ENCODE results near the gene SYNPO2.
"Not testable (repeated sequence)": the region's sequence is repeated elsewhere in the genome, so short reads cannot be mapped to it uniquely, and the experiment has no call there.

SYNPO2 gene

DNA sequence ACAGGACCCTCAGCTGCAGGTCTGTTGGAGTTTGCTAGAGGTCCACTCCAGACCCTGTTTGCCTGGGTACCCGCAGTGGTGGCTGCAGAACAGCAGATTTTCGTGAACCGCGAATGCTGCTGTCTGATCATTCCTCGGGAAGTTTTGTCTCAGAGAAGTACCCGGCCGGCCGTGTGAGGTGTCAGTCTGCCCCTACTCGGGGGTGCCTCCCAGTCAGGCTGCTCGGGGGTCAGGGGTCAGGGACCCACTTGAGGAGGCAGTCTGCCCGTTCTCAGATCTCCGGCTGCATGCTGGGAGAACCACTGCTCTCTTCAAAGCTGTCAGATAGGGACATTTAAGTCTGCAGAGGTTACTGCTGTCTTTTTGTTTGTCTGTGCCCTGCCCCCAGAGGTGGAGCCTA lies 178.5 kb downstream of the SYNPO2 start:
- not testable (repeated sequence) for H3K27me3 Mint-ChIP-seq

DNA sequence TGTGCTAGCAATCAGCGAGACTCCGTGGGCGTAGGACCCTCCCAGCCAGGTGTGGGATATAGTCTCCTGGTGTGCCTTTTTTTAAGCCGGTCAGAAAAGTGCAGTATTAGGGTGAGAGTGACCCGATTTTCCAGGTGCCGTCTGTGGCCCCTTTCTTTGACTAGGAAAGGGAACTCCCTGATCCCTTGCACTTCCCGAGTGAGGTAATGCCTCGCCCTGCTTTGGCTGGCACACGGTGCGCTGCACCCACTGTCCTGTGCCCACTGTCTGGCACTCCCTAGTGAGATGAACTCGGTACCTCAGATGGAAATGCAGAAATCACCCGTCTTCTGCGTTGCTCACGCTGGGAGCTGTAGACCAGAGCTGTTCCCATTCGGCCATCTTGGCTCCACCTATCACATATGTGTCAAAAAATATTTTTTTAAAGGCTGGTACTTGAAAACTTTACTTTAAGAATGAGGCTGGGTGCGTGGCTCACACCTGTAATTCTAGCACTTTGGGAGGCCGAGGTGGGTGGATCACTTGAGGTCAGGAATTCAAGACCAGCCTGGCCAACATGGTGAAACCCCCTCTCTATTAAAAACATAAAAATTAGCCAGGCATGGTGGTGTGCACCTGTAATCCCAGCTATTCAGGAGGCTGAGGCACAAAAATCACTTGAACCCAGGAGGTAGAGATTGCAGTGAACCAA lies 179.2 kb downstream of the SYNPO2 start:
- CTCF ChIA-PET, H3K27me3 Mint-ChIP-seq, H3K9me3 Mint-ChIP-seq, H3K27ac Mint-ChIP-seq, DNase-seq, H3K4me3 Mint-ChIP-seq, H3K36me3 Mint-ChIP-seq, H3K4me1 Mint-ChIP-seq: not testable (repeated sequence)

More for the DNA sequence above, 178.5 kb downstream of the SYNPO2 start:
- H3K4me3 Mint-ChIP-seq, DNase-seq, CTCF ChIA-PET, H3K4me1 Mint-ChIP-seq, H3K36me3 Mint-ChIP-seq, H3K27ac Mint-ChIP-seq, H3K9me3 Mint-ChIP-seq: not testable (repeated sequence)

DNA sequence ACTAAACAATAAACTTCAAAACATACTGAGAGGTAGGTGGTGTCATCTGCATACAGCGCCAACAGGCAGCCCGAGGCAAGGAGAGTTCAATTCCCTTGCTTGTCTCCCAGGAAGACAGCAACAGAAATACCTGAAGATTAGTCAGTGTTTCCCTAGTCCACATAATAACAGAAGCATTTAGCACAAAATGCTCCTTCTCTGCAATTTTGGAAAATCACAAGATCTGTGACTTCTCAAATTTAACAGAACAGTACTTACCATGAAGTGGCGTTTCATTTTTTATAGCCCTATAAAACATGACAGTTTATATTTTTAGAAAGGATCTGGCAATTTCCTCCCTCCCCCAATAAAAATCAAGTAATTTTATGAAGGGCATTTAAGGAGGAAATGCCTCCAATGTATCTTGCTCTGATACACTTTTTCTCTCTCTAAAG lies 179.9 kb downstream of the SYNPO2 start:
- H3K4me3 Mint-ChIP-seq = no peak overlapping the region
- no peaks in the 10 kb centered on the region for H3K27me3 Mint-ChIP-seq
- peaks cover 2% of the 10 kb centered on the region for H3K9me3 Mint-ChIP-seq
- no peaks in the 10 kb centered on the region for H3K4me1 Mint-ChIP-seq
- no peak for DNase-seq
- H3K36me3 Mint-ChIP-seq = no peaks in the 10 kb centered on the region
- CTCF ChIA-PET = no interaction called here
- H3K27ac Mint-ChIP-seq = no peak overlapping the region

GRCh38 chr4:119070301-119070700 lies 181.6 kb downstream of the SYNPO2 start:
- DNase-seq = no peak
- CTCF ChIA-PET = no interaction called here
- H3K9me3 Mint-ChIP-seq = peaks cover 2% of the 10 kb centered on the region

GRCh38 chr4:119080721-119081541 lies 192.3 kb downstream of the SYNPO2 start:
- H3K27ac Mint-ChIP-seq = no peak overlapping the region
- H3K9me3 Mint-ChIP-seq = no peaks in the 10 kb centered on the region
- no peaks in the 10 kb centered on the region for H3K36me3 Mint-ChIP-seq
- peaks cover 5% of the 10 kb centered on the region for H3K27me3 Mint-ChIP-seq
- CTCF ChIA-PET = no interaction called here
- H3K4me3 Mint-ChIP-seq = no peak overlapping the region
- H3K4me1 Mint-ChIP-seq = no peaks in the 10 kb centered on the region
- DNase-seq = no peak

More at GRCh38 chr4:119070301-119070700, 181.6 kb downstream of the SYNPO2 start:
- Mint-ChIP-seq H3K4me3 (no peak overlapping the region), H3K27me3 (no peaks in the 10 kb centered on the region), H3K36me3 (no peaks in the 10 kb centered on the region), H3K27ac (no peak overlapping the region), H3K4me1 (no peaks in the 10 kb centered on the region)

GRCh38 chr4:119081542-119081859 lies 192.8 kb downstream of the SYNPO2 start:
- no peak overlapping the region for H3K27ac Mint-ChIP-seq

DNA sequence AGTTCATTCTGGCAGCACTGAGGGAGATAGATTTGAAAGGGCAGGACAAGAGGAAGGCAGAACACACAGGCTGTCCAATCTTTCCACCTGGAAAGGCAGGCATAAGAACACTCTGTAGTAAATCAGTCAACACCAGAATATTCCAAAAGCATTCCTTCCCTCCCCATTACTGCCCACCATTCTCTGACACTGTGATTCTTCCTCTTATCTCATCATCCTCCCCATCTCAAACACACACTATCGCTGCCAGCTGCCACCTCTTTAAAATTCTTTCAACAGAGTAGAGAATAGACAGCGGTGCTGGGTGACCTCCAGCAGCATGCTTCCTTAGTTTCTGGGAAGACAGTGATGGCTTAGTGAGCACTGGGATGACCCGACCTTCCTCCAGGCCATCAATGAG lies 193.3 kb downstream of the SYNPO2 start:
- Mint-ChIP-seq H3K27me3 (peaks cover 5% of the 10 kb centered on the region), H3K4me3 (no peak overlapping the region), H3K36me3 (no peaks in the 10 kb centered on the region), H3K27ac (no peak overlapping the region), H3K4me1 (no peaks in the 10 kb centered on the region), H3K9me3 (no peaks in the 10 kb centered on the region)
- DNase-seq = no peak
- CTCF ChIA-PET = no interaction called here

More at GRCh38 chr4:119081542-119081859, 192.8 kb downstream of the SYNPO2 start:
- Mint-ChIP-seq H3K9me3 (no peaks in the 10 kb centered on the region), H3K4me1 (no peaks in the 10 kb centered on the region), H3K36me3 (no peaks in the 10 kb centered on the region), H3K4me3 (no peak overlapping the region), H3K27me3 (peaks cover 5% of the 10 kb centered on the region)
- CTCF ChIA-PET = no interaction called here
- DNase-seq = no peak

DNA sequence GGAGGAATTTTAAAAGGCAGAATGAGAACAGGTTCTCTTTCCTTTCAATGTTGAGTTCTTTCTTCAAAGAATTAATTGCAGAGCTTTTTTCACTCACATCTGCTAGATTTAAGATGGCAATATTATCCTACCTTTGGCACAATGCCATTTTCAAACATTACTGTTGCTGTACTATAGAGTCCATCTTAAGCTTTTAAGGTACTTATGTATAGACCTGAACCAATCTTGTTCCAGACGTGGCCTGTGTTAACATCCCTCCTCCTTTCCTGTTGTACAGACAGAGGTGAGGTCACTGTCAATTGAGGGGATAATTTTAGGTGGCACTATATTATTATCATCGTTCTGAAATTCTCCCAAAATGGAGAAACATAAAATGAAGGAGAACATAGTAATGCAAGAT lies 194.0 kb downstream of the SYNPO2 start:
- no peaks in the 10 kb centered on the region for H3K4me1 Mint-ChIP-seq
- CTCF ChIA-PET = interaction anchor here (1.5 kb wide), 1 partner anchor 10 kb away, joined by 3 read pairs; no protein-coding TSS in a partner anchor

DNA sequence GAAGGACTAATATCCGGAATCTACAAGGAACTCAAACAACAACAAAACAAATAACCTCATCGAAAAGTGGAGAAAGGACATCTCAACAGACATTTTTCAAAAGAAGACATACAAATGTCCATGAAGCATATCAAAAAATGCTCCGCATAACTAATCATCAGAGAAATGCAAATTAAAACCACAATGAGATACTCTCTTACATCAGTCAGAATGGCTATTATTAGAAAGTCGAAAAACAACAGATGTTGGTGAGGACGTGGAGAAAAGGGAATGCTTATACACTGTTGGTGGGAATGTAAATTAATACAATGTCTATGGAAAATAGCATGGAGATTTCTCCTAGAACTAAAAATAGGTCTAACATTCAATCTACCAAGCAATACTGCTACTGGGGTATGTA lies 195.9 kb downstream of the SYNPO2 start:
- no peaks in the 10 kb centered on the region for H3K36me3 Mint-ChIP-seq

More for the DNA sequence above, 194.0 kb downstream of the SYNPO2 start:
- DNase-seq = no peak
- Mint-ChIP-seq H3K4me3 (no peak overlapping the region), H3K27me3 (peaks cover 5% of the 10 kb centered on the region), H3K36me3 (no peaks in the 10 kb centered on the region), H3K27ac (no peak overlapping the region), H3K9me3 (no peaks in the 10 kb centered on the region)

GRCh38 chr4:119087121-119087520 lies 198.5 kb downstream of the SYNPO2 start:
- DNase-seq = no peak
- peaks cover under 1% of the 10 kb centered on the region for H3K27me3 Mint-ChIP-seq
- no peaks in the 10 kb centered on the region for H3K9me3 Mint-ChIP-seq
- no peak overlapping the region for H3K4me3 Mint-ChIP-seq
- no peak overlapping the region for H3K27ac Mint-ChIP-seq
- H3K4me1 Mint-ChIP-seq = no peaks in the 10 kb centered on the region
- no peaks in the 10 kb centered on the region for H3K36me3 Mint-ChIP-seq
- CTCF ChIA-PET = no interaction called here

More for the DNA sequence above, 195.9 kb downstream of the SYNPO2 start:
- Mint-ChIP-seq H3K4me1 (no peaks in the 10 kb centered on the region), H3K4me3 (no peak overlapping the region), H3K9me3 (no peaks in the 10 kb centered on the region), H3K27ac (no peak overlapping the region), H3K27me3 (peaks cover 5% of the 10 kb centered on the region)
- no peak for DNase-seq
- CTCF ChIA-PET = no interaction called here

- CTCF ChIA-PET = interaction anchor here (1.1 kb wide), 1 partner anchor 15 kb away, joined by 4 read pairs; no protein-coding TSS in a partner anchor
- no peaks in the 10 kb centered on the region for H3K36me3 Mint-ChIP-seq
- no peaks in the 10 kb centered on the region for H3K27me3 Mint-ChIP-seq
- no peaks in the 10 kb centered on the region for H3K4me1 Mint-ChIP-seq
- no peaks in the 10 kb centered on the region for H3K9me3 Mint-ChIP-seq
- H3K4me3 Mint-ChIP-seq = no peak overlapping the region
- H3K27ac Mint-ChIP-seq = no peak overlapping the region
- no peak for DNase-seq
These were observed 199.0 kb downstream of the SYNPO2 start for GRCh38 chr4:119087656-119088055.

DNA sequence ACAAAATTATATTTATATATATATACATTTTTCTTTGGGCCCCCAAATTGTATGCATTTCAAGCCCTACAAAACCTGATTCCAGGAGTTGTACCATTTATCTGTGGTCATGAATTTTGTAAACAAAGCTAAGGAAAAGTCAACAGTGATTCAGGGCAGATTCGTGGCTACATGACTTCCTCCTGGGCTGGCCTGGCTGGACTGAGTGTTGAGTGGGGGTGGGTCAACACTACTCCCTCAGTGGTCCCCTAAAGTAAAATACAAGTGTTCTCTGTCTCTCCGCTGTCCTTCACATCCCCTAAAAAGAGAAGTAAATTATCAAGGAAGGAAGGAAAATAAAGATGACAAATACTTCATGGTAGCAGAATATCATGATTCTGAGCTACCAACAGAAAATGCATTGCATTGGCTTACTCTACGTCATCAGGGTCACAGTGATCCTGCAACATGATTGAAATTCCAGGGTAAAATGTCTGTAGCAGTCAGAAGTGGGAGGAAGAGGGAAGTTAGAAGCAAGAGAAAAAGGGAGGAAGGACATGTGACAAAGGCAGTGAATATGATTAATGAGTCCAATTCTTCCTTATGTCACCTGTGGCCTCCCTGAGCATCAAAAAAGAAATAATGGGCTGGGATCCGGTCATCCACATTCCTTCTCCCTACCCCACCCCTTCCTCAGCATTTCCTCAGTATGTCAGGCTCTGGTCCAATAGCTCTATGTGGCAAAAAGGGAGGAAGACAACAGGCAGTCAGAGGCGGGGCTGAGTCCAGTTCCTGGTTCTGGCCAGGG lies 204.6 kb downstream of the SYNPO2 start:
- Mint-ChIP-seq H3K27me3 (no peaks in the 10 kb centered on the region), H3K4me1 (no peaks in the 10 kb centered on the region), H3K27ac (no peak overlapping the region), H3K36me3 (no peaks in the 10 kb centered on the region), H3K4me3 (no peak overlapping the region), H3K9me3 (no peaks in the 10 kb centered on the region)
- no peak for DNase-seq
- CTCF ChIA-PET = no interaction called here

- no peaks in the 10 kb centered on the region for H3K4me1 Mint-ChIP-seq
- DNase-seq = no peak
- no peaks in the 10 kb centered on the region for H3K36me3 Mint-ChIP-seq
- H3K27me3 Mint-ChIP-seq = peaks cover 5% of the 10 kb centered on the region
- H3K9me3 Mint-ChIP-seq = no peaks in the 10 kb centered on the region
- H3K27ac Mint-ChIP-seq = no peak overlapping the region
- no peak overlapping the region for H3K4me3 Mint-ChIP-seq
- CTCF ChIA-PET = interaction anchor here (0.6 kb wide), 1 partner anchor 56 kb away, joined by 3 read pairs; no protein-coding TSS in a partner anchor
These were observed 208.7 kb downstream of the SYNPO2 start for GRCh38 chr4:119097282-119097900.

DNA sequence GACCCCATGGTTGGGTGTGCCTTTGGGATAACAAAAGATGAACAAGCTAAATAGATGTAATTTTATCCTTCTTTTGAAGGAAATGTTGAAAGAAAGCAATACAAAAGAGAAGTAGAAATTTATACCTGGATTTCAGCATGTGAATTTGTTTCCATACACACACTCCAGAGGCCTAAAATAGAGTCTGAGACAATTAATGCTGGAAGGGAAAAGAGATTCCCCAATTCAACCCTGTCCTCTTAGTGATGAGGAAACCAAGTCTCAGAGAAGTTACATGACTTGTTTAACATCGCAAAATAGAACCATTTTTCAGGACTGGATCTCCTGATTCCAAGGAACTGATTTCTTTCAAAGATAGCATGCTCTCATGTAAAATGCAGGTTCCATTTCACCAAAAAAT lies 209.7 kb downstream of the SYNPO2 start:
- no peak for DNase-seq
- Mint-ChIP-seq H3K4me3 (no peak overlapping the region), H3K9me3 (no peaks in the 10 kb centered on the region), H3K36me3 (no peaks in the 10 kb centered on the region), H3K27ac (no peak overlapping the region), H3K4me1 (no peaks in the 10 kb centered on the region), H3K27me3 (peaks cover 5% of the 10 kb centered on the region)
- CTCF ChIA-PET = no interaction called here

Data from activated naive CD4-positive, alpha-beta T cell treated with anti-CD3 and anti-CD28 coated beads, Interleukin-2, amount 10 ng/mL, durations not matched to agents 7 days and 5 days (primary cell).